Epithelial cell of esophagus (primary cell): Measurements from ENCODE around the gene AMER3.

Experiments used
- DNase-seq: peaks from one replicate; pipeline ENCODE4 v3.0.0; 2010; ENCODE audit warnings: low read depth
- H3K4me3 ChIP-seq: 2 replicates; pipeline ENCODE4 v1.5.1; 2011; ENCODE audit warnings: mild to moderate bottlenecking, low read length, control low read depth
- CTCF ChIP-seq: IDR thresholded peaks from 2 replicates; pipeline ENCODE4 v1.5.1; 2011; ENCODE audit warnings: low read depth, mild to moderate bottlenecking, low read length, control low read depth, inconsistent platforms; ENCODE audit not compliant: insufficient read depth; ENCODE audit errors: missing control alignments

The AMER3 gene

GRCh38 chr2:130767408-130767775 is 12.1 kb downstream of the AMER3 start:
- TF ChIP-seq CTCF: no peak
- no peak overlapping the region for H3K4me3 ChIP-seq
- DNase-seq: no peak

- no peak overlapping the region for H3K4me3 ChIP-seq
- TF ChIP-seq CTCF: no peak
- DNase-seq: no peak
Measured at GRCh38 chr2:130768191-130768855, 13.0 kb downstream of the AMER3 start.

- DNase-seq: no peak
- TF ChIP-seq CTCF: no peak
- no peak overlapping the region for H3K4me3 ChIP-seq
Measured at GRCh38 chr2:130769343-130769907, 14.1 kb downstream of the AMER3 start.

- TF ChIP-seq CTCF: peak; percentile 26
- DNase-seq: no peak
- H3K4me3 ChIP-seq: no peak overlapping the region
Measured at GRCh38 chr2:130776550-130776949, 21.2 kb downstream of the AMER3 start.

- no peak for DNase-seq
Measured at GRCh38 chr2:130778781-130779180, 23.4 kb downstream of the AMER3 start.

GRCh38 chr2:130785466-130786055 is 30.2 kb downstream of the AMER3 start:
- no peak for TF ChIP-seq CTCF
- DNase-seq: no peak
- H3K4me3 ChIP-seq: no peak overlapping the region

More at GRCh38 chr2:130778781-130779180, 23.4 kb downstream of the AMER3 start:
- TF ChIP-seq CTCF: no peak
- H3K4me3 ChIP-seq: no peak overlapping the region
